NCI-H748 (cell line): ENCODE data around the gene R3HCC1L.

ENCODE experiments used
- DNase-seq: peaks from one replicate; lab custom pipeline; 2025; ENCODE audit not compliant: unreplicated experiment; lab: John Stamatoyannopoulos, UW

Gene R3HCC1L

GRCh38 chr10:98272245-98272644 lies 137.8 kb downstream of the R3HCC1L start:
- DNase-seq: no peak

- DNase-seq: no peak
Observed at GRCh38 chr10:98272656-98273055, 138.2 kb downstream of the R3HCC1L start.

GRCh38 chr10:98273057-98273850 lies 138.8 kb downstream of the R3HCC1L start:
- no peak for DNase-seq

- no peak for DNase-seq
Observed at GRCh38 chr10:98274562-98274961, 140.1 kb downstream of the R3HCC1L start.

- DNase-seq: no peak
Observed at GRCh38 chr10:98276311-98276710, 141.9 kb downstream of the R3HCC1L start.

- DNase-seq: no peak
Observed at GRCh38 chr10:98285416-98285815, 151.0 kb downstream of the R3HCC1L start.

- no peak for DNase-seq
Observed at GRCh38 chr10:98286419-98286818, 152.0 kb downstream of the R3HCC1L start.

GRCh38 chr10:98287321-98287720 lies 152.9 kb downstream of the R3HCC1L start:
- no peak for DNase-seq

GRCh38 chr10:98289802-98290209 lies 155.3 kb downstream of the R3HCC1L start:
- DNase-seq: no peak

GRCh38 chr10:98292971-98293370 lies 158.5 kb downstream of the R3HCC1L start:
- no peak for DNase-seq

GRCh38 chr10:98293550-98294269 lies 159.3 kb downstream of the R3HCC1L start:
- DNase-seq: no peak

- DNase-seq: no peak
Observed at GRCh38 chr10:98294270-98294627, 159.8 kb downstream of the R3HCC1L start.
